Calu3 (cell line): ENCODE data around the gene KANSL3. TPM values are rescaled to one million over a fixed set of nuclear protein-coding genes. Genes with fewer than 3 reads are reported as not detected.

Experiments
- BruUV-seq: library from RNA; stranded (reverse); fragments of 400-500 nt; replicated peaks from 2 replicates; lab custom pipeline; 2021; lab: Mats Ljungman, UMichigan
- CTCF ChIA-PET: fragments of 300-600 bp; sonication (Branson Sonifier 250); formaldehyde crosslinking; loops from one replicate; lab custom pipeline; 2022; ENCODE audit warnings: antibody characterized with exemption; lab: Charles Lee
- DNase-seq: peaks from one replicate; pipeline ENCODE4 v3.0.0; 2022
- H3K27ac Mint-ChIP-seq: one replicate; pipeline ENCODE4 v1.8.0; 2022; ENCODE audit warnings: mixed read lengths; ENCODE audit not compliant: unreplicated experiment
- H3K27me3 Mint-ChIP-seq: one replicate; pipeline ENCODE4 v1.8.0; 2022; ENCODE audit warnings: mixed read lengths; ENCODE audit not compliant: unreplicated experiment
- H3K36me3 Mint-ChIP-seq: one replicate; pipeline ENCODE4 v1.8.0; 2022; ENCODE audit warnings: mild to moderate bottlenecking, moderate library complexity, mixed read lengths; ENCODE audit not compliant: insufficient read depth, unreplicated experiment
- H3K4me1 Mint-ChIP-seq: one replicate; pipeline ENCODE4 v1.8.0; 2022; ENCODE audit warnings: mild to moderate bottlenecking, low read depth, mixed read lengths; ENCODE audit not compliant: unreplicated experiment
- H3K4me3 Mint-ChIP-seq: one replicate; pipeline ENCODE4 v1.8.0; 2022; ENCODE audit warnings: mild to moderate bottlenecking, low read depth, moderate library complexity, mixed read lengths; ENCODE audit not compliant: unreplicated experiment
- H3K9me3 Mint-ChIP-seq: one replicate; pipeline ENCODE4 v1.8.0; 2022; ENCODE audit warnings: low read depth, mixed read lengths; ENCODE audit not compliant: unreplicated experiment
- intact Hi-C: fragments of 100-400 bp; cut with micrococcal nuclease; formaldehyde crosslinking; loops from one replicate; pipeline ENCODE4 v1.10.0; 2022; ENCODE audit not compliant: unreplicated experiment
- total RNA-seq: library from RNA; stranded (reverse); gene quantifications from 2 replicates; pipeline ENCODE4 v1.2.3, GENCODE V29; 2022
- TF ChIP-seq, protein P1 (sequence below): fragments of 200-600 bp; IDR thresholded peaks from one replicate; pipeline ENCODE4 v1.8.0; 2022; ENCODE audit warnings: antibody characterized with exemption; ENCODE audit not compliant: unreplicated experiment

The KANSL3 gene
- total RNA-seq, 1 experiment from 2014 or later = 39.6 TPM

DNA sequence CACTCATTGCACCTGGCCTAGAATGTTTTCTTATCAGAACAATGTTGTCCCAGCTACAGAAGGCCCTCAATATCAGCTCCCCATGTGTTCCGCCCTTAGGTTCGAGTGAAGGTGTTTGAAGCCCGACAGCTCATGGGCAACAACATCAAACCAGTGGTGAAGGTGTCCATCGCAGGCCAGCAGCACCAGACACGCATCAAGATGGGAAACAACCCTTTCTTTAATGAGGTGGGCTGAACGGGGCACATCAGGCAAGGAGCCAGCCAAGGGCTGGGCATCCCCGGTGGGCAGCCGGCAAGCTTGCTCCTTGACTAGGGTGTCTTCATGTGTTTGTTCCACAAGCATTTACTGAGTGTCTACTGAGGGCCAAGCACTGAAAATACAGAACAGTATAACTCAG lies 13.7 kb upstream of the KANSL3 start:
- Mint-ChIP-seq H3K9me3 (peaks cover 2% of the 10 kb centered on the region), H3K4me3 (no peak overlapping the region), H3K4me1 (no peaks in the 10 kb centered on the region), H3K36me3 (no peaks in the 10 kb centered on the region), H3K27me3 (peaks cover 43% of the 10 kb centered on the region), H3K27ac (no peak overlapping the region)
- DNase-seq = no peak
- TF ChIP-seq, protein P1, sequence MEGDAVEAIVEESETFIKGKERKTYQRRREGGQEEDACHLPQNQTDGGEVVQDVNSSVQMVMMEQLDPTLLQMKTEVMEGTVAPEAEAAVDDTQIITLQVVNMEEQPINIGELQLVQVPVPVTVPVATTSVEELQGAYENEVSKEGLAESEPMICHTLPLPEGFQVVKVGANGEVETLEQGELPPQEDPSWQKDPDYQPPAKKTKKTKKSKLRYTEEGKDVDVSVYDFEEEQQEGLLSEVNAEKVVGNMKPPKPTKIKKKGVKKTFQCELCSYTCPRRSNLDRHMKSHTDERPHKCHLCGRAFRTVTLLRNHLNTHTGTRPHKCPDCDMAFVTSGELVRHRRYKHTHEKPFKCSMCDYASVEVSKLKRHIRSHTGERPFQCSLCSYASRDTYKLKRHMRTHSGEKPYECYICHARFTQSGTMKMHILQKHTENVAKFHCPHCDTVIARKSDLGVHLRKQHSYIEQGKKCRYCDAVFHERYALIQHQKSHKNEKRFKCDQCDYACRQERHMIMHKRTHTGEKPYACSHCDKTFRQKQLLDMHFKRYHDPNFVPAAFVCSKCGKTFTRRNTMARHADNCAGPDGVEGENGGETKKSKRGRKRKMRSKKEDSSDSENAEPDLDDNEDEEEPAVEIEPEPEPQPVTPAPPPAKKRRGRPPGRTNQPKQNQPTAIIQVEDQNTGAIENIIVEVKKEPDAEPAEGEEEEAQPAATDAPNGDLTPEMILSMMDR = no peak
- intact Hi-C loops = no loop called here
- CTCF ChIA-PET = no interaction called here
- BruUV-seq = no TSS peak

DNA sequence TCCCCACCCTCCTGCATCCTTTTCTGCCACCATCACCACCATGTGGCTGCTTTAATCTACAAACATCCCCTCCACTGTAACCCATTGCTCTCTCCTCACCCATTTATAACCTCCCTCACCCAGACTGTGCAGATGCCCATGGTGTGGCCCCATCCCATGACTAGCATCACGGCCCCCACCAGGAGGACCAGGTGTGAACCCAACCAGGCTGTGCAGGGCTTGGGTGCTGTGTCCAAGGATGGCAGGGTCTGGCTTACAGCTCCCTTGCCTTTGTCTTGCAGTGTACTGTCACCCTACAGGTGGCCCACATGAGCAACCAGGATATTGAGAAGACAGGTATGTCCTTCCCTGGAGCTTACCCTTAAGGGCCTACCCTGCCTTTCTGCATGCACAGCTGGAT lies 11.2 kb upstream of the KANSL3 start:
- Mint-ChIP-seq H3K4me1 (no peaks in the 10 kb centered on the region), H3K9me3 (peaks cover 2% of the 10 kb centered on the region), H3K27me3 (peaks cover 43% of the 10 kb centered on the region), H3K4me3 (no peak overlapping the region), H3K27ac (no peak overlapping the region), H3K36me3 (no peaks in the 10 kb centered on the region)
- CTCF ChIA-PET = interaction anchor here (1.0 kb wide), 1 partner anchor 18 kb away, joined by 3 read pairs; no protein-coding TSS in a partner anchor
- TF ChIP-seq, protein P1 = no peak
- DNase-seq = no peak
- intact Hi-C loops = no loop called here
- BruUV-seq = no TSS peak

DNA sequence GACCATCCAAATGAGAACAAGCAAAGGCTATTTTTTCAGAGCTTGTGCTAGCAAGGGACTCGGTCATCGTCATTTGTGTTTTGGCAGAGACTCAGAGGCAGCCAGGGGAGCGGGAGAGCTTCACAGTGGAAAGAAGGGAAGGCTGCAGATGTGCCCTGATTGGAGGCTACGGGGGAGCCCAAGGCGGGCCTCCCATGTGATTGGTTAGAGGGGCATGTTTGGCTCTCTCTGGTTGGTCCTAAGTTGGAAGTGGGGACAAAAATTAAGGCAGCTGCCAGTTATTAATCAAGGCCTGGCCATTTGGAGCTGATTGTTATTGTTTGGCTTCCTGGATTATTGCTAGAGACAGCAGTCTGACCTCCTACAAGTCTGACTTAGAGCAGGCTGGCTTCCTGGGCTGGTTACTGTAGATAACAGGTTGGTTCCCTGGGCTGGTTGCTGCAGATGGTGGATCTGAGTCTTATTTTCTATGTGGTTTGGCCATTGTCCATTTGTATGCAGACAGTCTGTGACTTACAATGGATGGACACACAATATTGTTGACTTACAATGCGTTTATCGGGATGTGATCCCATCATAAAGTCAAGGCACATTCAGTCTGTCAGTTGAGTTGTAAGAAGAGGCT lies 10.3 kb upstream of the KANSL3 start:
- CTCF ChIA-PET = interaction anchor here (1.0 kb wide), 1 partner anchor 17 kb away, joined by 3 read pairs; no protein-coding TSS in a partner anchor
- intact Hi-C loops = no loop called here
- TF ChIP-seq, protein P1 = no peak
- no peaks in the 10 kb centered on the region for H3K36me3 Mint-ChIP-seq
- DNase-seq = no peak
- no peak overlapping the region for H3K4me3 Mint-ChIP-seq
- no TSS peak for BruUV-seq
- no peaks in the 10 kb centered on the region for H3K4me1 Mint-ChIP-seq
- H3K27me3 Mint-ChIP-seq = peaks cover 43% of the 10 kb centered on the region
- no peaks in the 10 kb centered on the region for H3K9me3 Mint-ChIP-seq
- H3K27ac Mint-ChIP-seq = no peak overlapping the region

DNA sequence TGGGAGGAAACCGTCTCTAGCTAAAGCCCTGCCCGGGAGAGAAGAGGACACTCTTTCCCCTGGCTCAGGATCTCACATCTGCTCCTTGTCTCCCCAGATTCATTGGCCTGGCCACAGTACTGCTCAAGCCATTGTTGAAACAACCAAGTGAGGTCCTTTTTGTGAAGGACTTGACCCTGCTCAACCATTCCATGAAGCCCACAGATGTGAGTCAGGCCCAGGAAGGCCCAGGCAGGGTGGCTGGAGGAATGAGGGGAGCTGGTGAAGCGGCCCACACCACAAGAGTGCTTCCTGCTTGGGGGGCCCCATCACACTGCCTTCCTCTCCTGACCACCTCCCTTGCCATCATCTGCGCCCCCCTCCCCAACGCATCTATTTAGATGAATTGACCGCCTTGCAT lies 9.6 kb upstream of the KANSL3 start:
- no TSS peak for BruUV-seq
- H3K4me3 Mint-ChIP-seq = no peak overlapping the region
- no peak for DNase-seq
- H3K36me3 Mint-ChIP-seq = no peaks in the 10 kb centered on the region
- intact Hi-C loops = no loop called here
- H3K27me3 Mint-ChIP-seq = peaks cover 43% of the 10 kb centered on the region
- TF ChIP-seq, protein P1 = no peak
- CTCF ChIA-PET = no interaction called here
- no peaks in the 10 kb centered on the region for H3K4me1 Mint-ChIP-seq
- H3K27ac Mint-ChIP-seq = no peak overlapping the region
- no peaks in the 10 kb centered on the region for H3K9me3 Mint-ChIP-seq
